GM21723 (cell line): Measurements from ENCODE around the gene GNLY.

Experiments used
- ATAC-seq: cut with Tn5 transposase; IDR thresholded peaks from one replicate; pipeline ENCODE4 v1.9.1; 2021; ENCODE audit warnings: mild to moderate bottlenecking, moderate library complexity; ENCODE audit not compliant: unreplicated experiment

Gene GNLY

GRCh38 chr2:85681776-85682175 is 12.4 kb upstream of the GNLY start:
- no peak for ATAC-seq

- no peak for ATAC-seq
These were observed 11.8 kb upstream of the GNLY start for GRCh38 chr2:85682378-85682777.

GRCh38 chr2:85684380-85684779 is 9.8 kb upstream of the GNLY start:
- no peak for ATAC-seq

- no peak for ATAC-seq
These were observed 9.4 kb upstream of the GNLY start for GRCh38 chr2:85684806-85685205.

- no peak for ATAC-seq
These were observed 3.2 kb upstream of the GNLY start for GRCh38 chr2:85690932-85691331.

GRCh38 chr2:85692039-85692645 is 2.0 kb upstream of the GNLY start:
- ATAC-seq: no peak

GRCh38 chr2:85695121-85695520 is 963 bp downstream of the GNLY start:
- no peak for ATAC-seq

- no peak for ATAC-seq
These were observed 1.8 kb downstream of the GNLY start for GRCh38 chr2:85695691-85696668.

- no peak for ATAC-seq
These were observed 2.9 kb downstream of the GNLY start for GRCh38 chr2:85697096-85697495.

- ATAC-seq: no peak
These were observed 3.6 kb downstream of the GNLY start for GRCh38 chr2:85697716-85698115.

GRCh38 chr2:85698184-85698879 is 4.2 kb downstream of the GNLY start:
- ATAC-seq: no peak

GRCh38 chr2:85698880-85699254 is 4.7 kb downstream of the GNLY start:
- ATAC-seq: no peak

GRCh38 chr2:85699325-85699724 is 5.2 kb downstream of the GNLY start:
- no peak for ATAC-seq

GRCh38 chr2:85702172-85702571 is 8.0 kb downstream of the GNLY start:
- ATAC-seq: no peak

GRCh38 chr2:85702800-85703199 is 8.6 kb downstream of the GNLY start:
- no peak for ATAC-seq

- ATAC-seq: no peak
These were observed 9.2 kb downstream of the GNLY start for GRCh38 chr2:85703329-85703728.

- no peak for ATAC-seq
These were observed 9.9 kb downstream of the GNLY start for GRCh38 chr2:85704038-85704437.

GRCh38 chr2:85704800-85705679 is 10.9 kb downstream of the GNLY start:
- ATAC-seq: peak; percentile 73

GRCh38 chr2:85705680-85706039 is 11.5 kb downstream of the GNLY start:
- no peak for ATAC-seq

- ATAC-seq: no peak
These were observed 11.9 kb downstream of the GNLY start for GRCh38 chr2:85706063-85706462.
